Hepatocyte (in vitro differentiated cells): Measurements from ENCODE around the gene PSMB7.

Source experiments
- CTCF ChIP-seq: fragments of 200-600 bp; sonication (generic); IDR thresholded peaks from 2 replicates; pipeline ENCODE4 v1.5.1; 2016; ENCODE audit warnings: antibody characterized with exemption, mild to moderate bottlenecking; ENCODE audit not compliant: poor library complexity
- EZH2 ChIP-seq: fragments of 200-600 bp; sonication (generic); IDR thresholded peaks from 2 replicates; pipeline ENCODE4 v1.6.1; 2016; ENCODE audit warnings: antibody characterized with exemption, mild to moderate bottlenecking, borderline replicate concordance
- EZH2phosphoT487 ChIP-seq: fragments of 200-600 bp; sonication (generic); IDR thresholded peaks from one replicate; pipeline ENCODE4 v1.6.1; 2018; ENCODE audit warnings: antibody characterized with exemption, mild to moderate bottlenecking, low read depth, moderate library complexity; ENCODE audit not compliant: unreplicated experiment, severe bottlenecking

GRCh38 chr9:124411514-124412227 is 3.6 kb downstream of the PSMB7 start:
- no peak for TF ChIP-seq CTCF
- no peak for TF ChIP-seq EZH2
- TF ChIP-seq EZH2phosphoT487: no peak
